Body of pancreas (tissue), 4 donors: ENCODE measurements around the gene DTX4. TPM values are rescaled to one million over a fixed set of nuclear protein-coding genes. Genes with fewer than 3 reads are reported as not detected.

Source experiments
- ATAC-seq: fragments of 150-250 bp; one replicate; pipeline ENCODE4 v1.9.1; 2016
- DNase-seq, 4 donors: peaks; one replicate each; pipeline ENCODE4 v3.0.0-alpha.2; 2019
- H3K27ac ChIP-seq, 4 donors: fragments of 200-600 bp; sonication (generic); 1 replicate in 3 of 4; 2 replicates in 1 of 4; pipeline versions ENCODE4 v1.5.1 to v1.6.1; 2016 to 2019; ENCODE audit warnings: mild to moderate bottlenecking in 1 of 4, mixed read lengths in 1 of 4, moderate library complexity in 1 of 4
- H3K27me3 ChIP-seq, 2 donors: fragments of 200-600 bp; sonication (generic); one replicate each; pipeline ENCODE4 v1.6.0; 2016; ENCODE audit warnings: mild to moderate bottlenecking in 1 of 2
- H3K36me3 ChIP-seq, 2 donors: fragments of 200-600 bp; sonication (generic); replicated peaks in 1 of 2; 2 replicates each; pipeline ENCODE4 v1.5.1; 2016; ENCODE audit warnings: low read depth in 2 of 2; ENCODE audit not compliant: insufficient read depth in 1 of 2
- H3K4me1 ChIP-seq: fragments of 200-600 bp; sonication (generic); one replicate; pipeline ENCODE4 v1.6.0; 2016
- H3K4me3 ChIP-seq, 2 donors: fragments of 200-600 bp; sonication (generic); 1 replicate in 1 of 2; 2 replicates in 1 of 2; pipeline ENCODE4 v1.5.1; 2016 to 2019
- H3K9me3 ChIP-seq, 3 donors: fragments of 200-600 bp; sonication (generic); 1 replicate in 2 of 3; 2 replicates in 1 of 3; pipeline ENCODE4 v1.5.1; 2016
- POLR2A ChIP-seq, 3 donors: fragments of 450-650 bp; IDR thresholded peaks; one replicate each; pipeline ENCODE4 v1.6.1; 2016; ENCODE audit warnings: antibody characterized with exemption in 3 of 3, mild to moderate bottlenecking in 2 of 3
- WGBS, 2 donors: methylation state at CpG; one replicate each; pipeline ENCODE4 v1.1.5; 2017; 5-methylcytosine and 5-hydroxymethylcytosine counted together
- intact Hi-C: fragments of 100-400 bp; cut with DNase I; formaldehyde crosslinking; loops from one replicate; pipeline ENCODE4 v1.15.1; 2023
- total RNA-seq, 2 donors: library from RNA; depleted of rRNA; stranded (reverse); fragments of >200 nt; gene quantifications; one replicate each; pipeline ENCODE4 v1.1.0, GENCODE V29; 2016
- TF ChIP-seq, protein P1 (sequence below), 7 experiments: fragments of 450-650 bp in 4 of 7; fragments of 200-600 bp in 3 of 7; sonication (generic) in 3 of 7; IDR thresholded peaks; one replicate each; pipeline ENCODE4 v1.5.1; 2016 to 2019; ENCODE audit warnings: antibody characterized with exemption in 7 of 7

The DTX4 gene
- total RNA-seq, 2 donors from 2014 or later, result 9.6 to 10.4 TPM

DNA sequence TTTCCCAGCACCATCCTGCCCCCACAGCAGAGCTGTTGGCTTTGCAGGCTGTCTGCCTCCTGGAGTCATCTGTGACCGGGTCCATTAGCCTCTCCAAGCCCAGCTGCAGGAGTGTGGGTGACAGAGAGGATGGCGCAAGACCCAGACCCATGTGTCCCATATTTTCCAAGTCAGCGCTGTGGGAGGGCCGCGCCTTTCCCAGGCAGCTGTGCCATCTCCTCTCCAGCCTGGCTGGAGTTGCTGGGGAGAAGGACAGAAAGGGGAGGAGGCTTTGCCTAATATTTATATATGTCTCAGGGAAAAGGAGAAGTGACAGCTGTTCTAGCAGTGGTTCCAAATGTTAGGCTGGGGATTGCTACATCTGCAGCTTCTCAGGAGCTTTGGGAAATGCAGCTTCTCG, 15.7 kb downstream of the DTX4 start:
- Histone ChIP-seq H3K27ac (peak overlapping the region in 2 of 4 donors; percentile 70 to 77), H3K4me3 (no peak overlapping the region), H3K36me3 (no peaks in the 10 kb centered on the region), H3K27me3 (no peaks in the 10 kb centered on the region), H3K4me1 (peaks cover 59% of the 10 kb centered on the region), H3K9me3 (no peaks in the 10 kb centered on the region)
- DNase-seq (peak in 2 of 4 donors; percentile 29 to 43), ATAC-seq (peak; percentile 28)
- intact Hi-C loops, result loop anchor here (10.0 kb wide), 1 partner anchor 97 kb away; no protein-coding TSS in a partner anchor
- WGBS, 2 donors, result 60 to 77% methylated on average over 3 to 6 of the region's 6 CpGs
- no peak for TF ChIP-seq POLR2A (IDR thresholded peaks at IDR 0.05)
- TF ChIP-seq, protein P1, sequence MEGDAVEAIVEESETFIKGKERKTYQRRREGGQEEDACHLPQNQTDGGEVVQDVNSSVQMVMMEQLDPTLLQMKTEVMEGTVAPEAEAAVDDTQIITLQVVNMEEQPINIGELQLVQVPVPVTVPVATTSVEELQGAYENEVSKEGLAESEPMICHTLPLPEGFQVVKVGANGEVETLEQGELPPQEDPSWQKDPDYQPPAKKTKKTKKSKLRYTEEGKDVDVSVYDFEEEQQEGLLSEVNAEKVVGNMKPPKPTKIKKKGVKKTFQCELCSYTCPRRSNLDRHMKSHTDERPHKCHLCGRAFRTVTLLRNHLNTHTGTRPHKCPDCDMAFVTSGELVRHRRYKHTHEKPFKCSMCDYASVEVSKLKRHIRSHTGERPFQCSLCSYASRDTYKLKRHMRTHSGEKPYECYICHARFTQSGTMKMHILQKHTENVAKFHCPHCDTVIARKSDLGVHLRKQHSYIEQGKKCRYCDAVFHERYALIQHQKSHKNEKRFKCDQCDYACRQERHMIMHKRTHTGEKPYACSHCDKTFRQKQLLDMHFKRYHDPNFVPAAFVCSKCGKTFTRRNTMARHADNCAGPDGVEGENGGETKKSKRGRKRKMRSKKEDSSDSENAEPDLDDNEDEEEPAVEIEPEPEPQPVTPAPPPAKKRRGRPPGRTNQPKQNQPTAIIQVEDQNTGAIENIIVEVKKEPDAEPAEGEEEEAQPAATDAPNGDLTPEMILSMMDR (IDR thresholded peaks at IDR 0.05), result no peak

DNA sequence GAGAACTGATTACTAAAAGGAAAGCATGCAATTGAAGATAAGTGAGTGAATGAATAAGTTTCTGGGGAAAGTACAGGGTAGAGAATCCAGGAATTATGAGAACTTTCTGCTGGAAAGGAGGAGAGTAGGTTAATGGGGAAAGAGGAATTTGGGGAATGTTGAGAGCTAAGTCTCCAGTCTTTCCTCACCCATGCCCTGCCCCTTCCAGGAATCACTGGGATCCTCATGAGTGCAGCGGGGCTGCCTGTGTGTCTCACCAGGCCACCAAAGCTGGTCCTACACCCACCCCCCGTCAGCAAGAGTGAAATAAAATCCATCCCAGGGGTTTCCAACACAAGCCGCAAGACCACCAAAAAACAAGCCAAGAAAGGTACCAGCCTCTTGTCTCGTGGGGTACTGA, 17.0 kb downstream of the DTX4 start:
- DNase-seq (no peak), ATAC-seq (no peak)
- Histone ChIP-seq H3K27ac (no peak overlapping the region), H3K27me3 (no peaks in the 10 kb centered on the region), H3K36me3 (no peaks in the 10 kb centered on the region), H3K9me3 (no peaks in the 10 kb centered on the region), H3K4me1 (peaks cover 49% of the 10 kb centered on the region), H3K4me3 (no peak overlapping the region)
- 82 to 83% methylated on average over 4 of the region's 4 CpGs for WGBS, 2 donors
- TF ChIP-seq, protein P1 (IDR thresholded peaks at IDR 0.05), result no peak
- intact Hi-C loops, result loop anchor here (10.0 kb wide), 1 partner anchor 96 kb away; no protein-coding TSS in a partner anchor

DNA sequence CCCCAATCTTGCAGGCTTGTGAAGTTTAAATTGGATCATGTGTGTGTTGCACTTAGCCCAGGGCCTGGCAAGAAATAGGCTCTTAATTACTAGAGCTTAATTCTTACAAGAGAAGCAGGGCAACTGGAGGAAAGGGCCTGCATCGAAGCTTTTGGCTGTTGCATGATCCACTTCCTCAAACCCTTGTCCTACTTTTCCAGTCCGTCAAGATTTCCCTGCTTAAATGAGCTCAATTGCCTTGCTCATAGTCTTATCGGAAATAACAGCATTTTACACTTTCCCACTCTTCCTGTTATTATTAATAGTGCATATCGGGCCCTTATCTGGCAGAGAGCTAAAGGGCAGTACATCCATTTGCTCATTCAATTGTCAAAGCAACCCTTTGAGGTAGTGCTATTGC, 18.1 kb downstream of the DTX4 start:
- no peak overlapping the region for H3K4me3 ChIP-seq
- H3K27me3 ChIP-seq, result no peaks in the 10 kb centered on the region
- 46 to 52% methylated on average over 4 of the region's 4 CpGs for WGBS, 2 donors
- no peak overlapping the region for H3K27ac ChIP-seq
- no peaks in the 10 kb centered on the region for H3K9me3 ChIP-seq
- intact Hi-C loops, result loop anchor here (10.0 kb wide), 1 partner anchor 95 kb away; no protein-coding TSS in a partner anchor
- ATAC-seq, result no peak
- no peaks in the 10 kb centered on the region for H3K36me3 ChIP-seq
- TF ChIP-seq, protein P1 (IDR thresholded peaks at IDR 0.05), result no peak
- TF ChIP-seq POLR2A (IDR thresholded peaks at IDR 0.05), result no peak
- no peak for DNase-seq
- peaks cover 44% of the 10 kb centered on the region for H3K4me1 ChIP-seq

DNA sequence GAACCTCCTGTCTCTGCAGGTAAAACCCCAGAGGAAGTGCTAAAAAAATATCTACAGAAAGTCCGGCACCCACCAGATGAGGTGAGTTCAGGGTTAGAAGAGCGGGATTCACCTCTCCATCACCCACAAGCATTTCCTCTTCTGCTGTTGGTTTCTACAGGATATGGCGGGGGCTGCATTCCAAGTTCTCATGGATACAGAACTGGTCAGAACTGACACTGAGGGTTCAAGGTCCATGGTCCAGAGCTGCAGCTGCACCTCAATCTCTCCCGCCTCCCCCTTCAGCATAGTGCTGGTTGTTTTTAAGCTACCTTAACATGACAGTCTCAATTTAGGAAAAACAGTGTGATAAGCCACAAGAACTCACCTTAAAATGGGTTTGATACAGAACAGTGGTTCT, 19.2 kb downstream of the DTX4 start:
- intact Hi-C loops, result no loop called here
- Histone ChIP-seq H3K4me1 (peaks cover 36% of the 10 kb centered on the region), H3K27ac (no peak overlapping the region), H3K9me3 (no peaks in the 10 kb centered on the region), H3K4me3 (no peak overlapping the region), H3K36me3 (no peaks in the 10 kb centered on the region), H3K27me3 (no peaks in the 10 kb centered on the region)
- ATAC-seq, result no peak
- TF ChIP-seq, protein P1 (IDR thresholded peaks at IDR 0.05), result no peak
- TF ChIP-seq POLR2A (IDR thresholded peaks at IDR 0.05), result no peak
- 83 to 93% methylated on average over 3 to 4 of the region's 4 CpGs for WGBS, 2 donors
- no peak for DNase-seq

DNA sequence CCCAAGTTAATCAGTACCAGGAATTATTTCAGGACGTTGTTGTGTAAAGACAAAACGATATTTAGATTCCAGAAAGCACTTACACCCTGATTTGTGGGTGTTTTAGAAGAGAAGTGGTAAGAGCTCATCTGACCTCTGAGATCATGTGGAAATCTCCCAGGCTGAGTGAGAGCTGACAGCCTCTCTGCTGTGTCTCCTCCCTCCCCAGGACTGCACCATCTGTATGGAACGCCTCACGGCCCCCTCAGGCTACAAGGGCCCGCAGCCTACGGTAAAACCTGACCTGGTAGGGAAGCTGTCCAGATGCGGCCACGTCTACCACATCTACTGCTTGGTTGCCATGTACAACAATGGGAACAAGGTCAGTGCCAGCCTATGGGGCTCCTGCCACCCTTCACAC, 20.0 kb downstream of the DTX4 start:
- intact Hi-C loops, result no loop called here
- Histone ChIP-seq H3K27ac (no peak overlapping the region), H3K4me3 (no peak overlapping the region)

More for the DNA sequence above, 20.0 kb downstream of the DTX4 start:
- H3K27me3 ChIP-seq, result no peaks in the 10 kb centered on the region
- no peaks in the 10 kb centered on the region for H3K9me3 ChIP-seq
- DNase-seq (no peak), ATAC-seq (no peak)
- H3K36me3 ChIP-seq, result no peaks in the 10 kb centered on the region
- peaks cover 28% of the 10 kb centered on the region for H3K4me1 ChIP-seq
- no peak for TF ChIP-seq POLR2A (IDR thresholded peaks at IDR 0.05)
- TF ChIP-seq, protein P1 (IDR thresholded peaks at IDR 0.05), result no peak
- 80% methylated on average over 8 of the region's 8 CpGs for WGBS, 2 donors
